K562 (cell line): Measurements from ENCODE around the gene SENP8. TPM values are rescaled to one million over a fixed set of nuclear protein-coding genes. Genes with fewer than 3 reads are reported as not detected.
"Not testable (repeated sequence)": the region's sequence is repeated elsewhere in the genome, so short reads cannot be mapped to it uniquely, and the experiment has no call there.

ENCODE experiments used
- ATAC-seq: fragments of 200-7000 bp; cut with Tn5 transposase; 3 replicates; pipeline ENCODE4 v1.9.1; 2020; ENCODE audit warnings: moderate library complexity
- BruUV-seq: library from RNA; stranded (reverse); fragments of 400-500 nt; replicated peaks from 2 replicates; lab custom pipeline; 2021; lab: Mats Ljungman, UMichigan
- CTCF ChIA-PET: fragments of 300-600 bp; formaldehyde crosslinking; extraction: SDS; loops from one replicate; lab custom pipeline; 2021; ENCODE audit warnings: low intra/inter-chr PET ratio; lab: Yijun Ruan, JAX
- POLR2A ChIA-PET: fragments of 300-600, 350-650 bp; sonication (Branson Sonifier 250); formaldehyde crosslinking; extraction: SDS; loops from one replicate; lab custom pipeline; 2021; ENCODE audit warnings: antibody characterized with exemption, inconsistent platforms; lab: Yijun Ruan, JAX
- DNase-seq, 4 experiments: peaks; one replicate each; pipeline versions ENCODE4 v3.0.0 to v3.0.0-alpha.2; 2011 to 2018; ENCODE audit warnings: low spot score in 3 of 4, mixed read lengths in 3 of 4; ENCODE audit errors: extremely low read depth in 1 of 4
- FAIRE-seq: peaks from 2 replicates; lab custom pipeline; 2011; peaks lifted over from hg19 to GRCh38; lab: Jason Lieb, UNC
- H2AFZ ChIP-seq: 2 replicates; pipeline ENCODE4 v1.6.0; 2011; ENCODE audit warnings: low read depth, low read length, control low read depth, inconsistent platforms
- H3K27ac ChIP-seq: fragments of 200-600 bp; 3 replicates; pipeline ENCODE4 v1.8.0; 2011; ENCODE audit warnings: low read depth, mild to moderate bottlenecking, control low read depth, inconsistent platforms, low read length, moderate library complexity, mixed read lengths; ENCODE audit errors: extremely low read depth
- H3K27me3 ChIP-seq, 2 experiments: fragments of 300-600 bp in 1 of 2; 2 replicates in 1 of 2; 3 replicates in 1 of 2; pipeline versions ENCODE4 v1.6.0 to v1.8.0; 2011; ENCODE audit warnings: inconsistent platforms in 2 of 2, low read length in 2 of 2, mild to moderate bottlenecking in 1 of 2, mixed read lengths in 1 of 2, moderate library complexity in 1 of 2; ENCODE audit not compliant: control insufficient read depth in 2 of 2, insufficient read depth in 2 of 2
- H3K36me3 ChIP-seq: fragments of 300-600 bp; 3 replicates; pipeline ENCODE4 v1.8.0; 2011; ENCODE audit warnings: mild to moderate bottlenecking, low read length, inconsistent platforms; ENCODE audit not compliant: control insufficient read depth, insufficient read depth
- H3K4me1 ChIP-seq, 2 experiments: fragments of 200-600 bp in 1 of 2; replicated peaks in 1 of 2; 2 replicates in 1 of 2; 3 replicates in 1 of 2; pipeline versions ENCODE4 v1.5.1 to v1.8.0; 2011; ENCODE audit warnings: inconsistent platforms in 2 of 2, low read length in 2 of 2, mild to moderate bottlenecking in 1 of 2, mixed read lengths in 1 of 2, moderate library complexity in 1 of 2; ENCODE audit not compliant: control insufficient read depth in 2 of 2, insufficient read depth in 2 of 2
- H3K4me2 ChIP-seq: 2 replicates; pipeline ENCODE4 v1.6.1; 2011; ENCODE audit warnings: low read length, control low read depth, inconsistent platforms, mixed read lengths; ENCODE audit not compliant: insufficient read depth
- H3K4me3 ChIP-seq: fragments of 200-600 bp; sonication (generic), shearing (Covaris generic); 2 replicates; pipeline ENCODE4 v1.5.1; 2016; ENCODE audit warnings: control low read depth, inconsistent platforms
- H3K79me2 ChIP-seq: fragments of 200-600 bp; 3 replicates; pipeline ENCODE4 v1.8.0; 2011; ENCODE audit warnings: low read length, inconsistent platforms; ENCODE audit not compliant: control insufficient read depth, insufficient read depth
- H3K9ac ChIP-seq, 2 experiments: 2 replicates each; pipeline versions ENCODE4 v1.6.0 to v1.6.1; 2011; ENCODE audit warnings: low read depth in 2 of 2, low read length in 2 of 2, control low read depth in 1 of 2, inconsistent platforms in 1 of 2, mild to moderate bottlenecking in 1 of 2, mixed read lengths in 1 of 2; ENCODE audit not compliant: insufficient read depth in 1 of 2
- H3K9me1 ChIP-seq: one replicate; pipeline ENCODE4 v1.6.0; 2011; ENCODE audit warnings: inconsistent platforms, mild to moderate bottlenecking, low read length, moderate library complexity; ENCODE audit not compliant: control insufficient read depth, insufficient read depth
- H3K9me3 ChIP-seq: replicated peaks from 2 replicates; pipeline ENCODE4 v1.5.1; 2011; ENCODE audit warnings: low read depth, low read length, inconsistent platforms; ENCODE audit not compliant: control insufficient read depth, insufficient read depth
- H4K20me1 ChIP-seq: replicated peaks from 2 replicates; pipeline ENCODE4 v1.6.1; 2011; ENCODE audit warnings: low read length, inconsistent platforms, mixed read lengths; ENCODE audit not compliant: control insufficient read depth, insufficient read depth
- CBFB ChIP-seq: sonication (generic); formaldehyde crosslinking; IDR thresholded peaks from 2 replicates; pipeline ENCODE4 v1.4.0; 2020; ENCODE audit warnings: mild to moderate bottlenecking, missing genetic modification reagents
- CEBPB ChIP-seq: fragments of 450-650 bp; IDR thresholded peaks from 2 replicates; pipeline ENCODE4 v1.6.1; 2016; ENCODE audit warnings: missing genetic modification characterization, missing compliant biosample characterization
- KLF1 ChIP-seq: fragments of 450-650 bp; IDR thresholded peaks from 2 replicates; pipeline ENCODE4 v1.6.1; 2016; ENCODE audit warnings: missing genetic modification characterization, missing compliant biosample characterization
- MECOM ChIP-seq: fragments of 250-450 bp; sonication (Bioruptor Pico); IDR thresholded peaks from 2 replicates; pipeline ENCODE4 v1.8.0; 2022; ENCODE audit warnings: inconsistent platforms
- ZNF75A ChIP-seq: fragments of 450-650 bp; formaldehyde crosslinking; IDR thresholded peaks from 2 replicates; pipeline ENCODE4 v1.4.0; 2020; ENCODE audit warnings: mild to moderate bottlenecking
- WGBS: fragments of 100-300 bp; shearing (Covaris generic); methylation state at CpG from one replicate; pipeline ENCODE4 v1.1.6; 2016; ENCODE audit warnings: low coverage, mixed read lengths; ENCODE audit not compliant: insufficient coverage; ENCODE audit errors: missing lambda C conversion rate; 5-methylcytosine and 5-hydroxymethylcytosine counted together
- in situ Hi-C: fragments of 300-500 bp; cut with MboI; formaldehyde crosslinking; loops from 4 replicates; pipeline ENCODE4 v1.15.0; 2018; ENCODE audit warnings: inconsistent platforms, mixed read lengths
- intact Hi-C: fragments of 100-400 bp; cut with micrococcal nuclease; formaldehyde crosslinking; loops from 2 replicates; pipeline ENCODE4 v1.14.2; 2022
- polyA plus RNA-seq, 8 experiments: library from polyadenylated mRNA; depleted of rRNA in 4 of 8; stranded (reverse) in 5 of 8; unstranded in 3 of 8; fragments of >200 nt; fragmentation: Nextera tagmentation in 2 of 8; fragmentation: Illumina TruSeq in 1 of 8; extraction: Ambion mirVana in 2 of 8; extraction: Trizol in 1 of 8; gene quantifications; 2 replicates each; pipeline versions ENCODE4 v1.2.1 to v1.2.3, GENCODE V29; 2011 to 2014; ENCODE audit warnings: inconsistent platforms in 1 of 8, missing spikeins in 1 of 8
- total RNA-seq, 7 experiments: library from RNA; depleted of rRNA in 6 of 7; stranded (reverse); fragments of >200 nt in 6 of 7; fragmentation: Illumina TruSeq in 2 of 7; extraction: Trizol in 2 of 7; gene quantifications; 2 replicates each; pipeline versions ENCODE4 v1.2.1 to v1.2.3, GENCODE V29; 2011 to 2021; ENCODE audit warnings: low replicate concordance in 1 of 7
- TF ChIP-seq, protein P1 (sequence below): fragments of 250-450 bp; sonication (Bioruptor Pico); IDR thresholded peaks from 2 replicates; pipeline ENCODE4 v1.4.0; 2020; ENCODE audit warnings: mild to moderate bottlenecking, moderate library complexity
- TF ChIP-seq, protein P2 (sequence below): fragments of 450-650 bp; formaldehyde crosslinking; IDR thresholded peaks from 2 replicates; pipeline ENCODE4 v1.4.0; 2022; ENCODE audit warnings: missing genetic modification characterization
- TF ChIP-seq, protein P3 (sequence below): fragments of 250-450 bp; sonication (Bioruptor Pico); IDR thresholded peaks from 2 replicates; pipeline ENCODE4 v1.4.0; 2020; ENCODE audit warnings: mild to moderate bottlenecking, moderate library complexity, borderline replicate concordance

Gene SENP8
- total and polyA plus RNA-seq, 9 of the 15 experiments (the other 6 are each of a cell fraction or from before 2014, with no cell fraction given) = 1.4 to 5.4 (median 2.4) TPM

GRCh38 chr15:72171978-72172377, 53.8 kb downstream of the SENP8 start:
- POLR2A ChIA-PET, FAIRE-seq, H3K9me3 ChIP-seq, H3K9ac ChIP-seq, BruUV-seq, H3K4me3 ChIP-seq, in situ Hi-C loops, ATAC-seq, H3K9me1 ChIP-seq, DNase-seq, H3K27ac ChIP-seq, H2AFZ ChIP-seq, CTCF ChIA-PET, H3K79me2 ChIP-seq, H3K36me3 ChIP-seq, intact Hi-C loops, H3K4me2 ChIP-seq: not testable (repeated sequence)
- H3K4me1 ChIP-seq = peaks cover 8 to 12% of the 10 kb centered on the region in 2 experiments; a peak in 4 of 5 replicates
- H3K27me3 ChIP-seq = peaks cover 26 to 82% of the 10 kb centered on the region in 2 experiments
- peaks cover 13% of the 10 kb centered on the region; the same call in 1 of the 2 replicates for H4K20me1 ChIP-seq
- TF ChIP-seq CEBPB = peak; percentile 40; the same call in 1 of the 2 replicates
- 7% methylated on average over 7 of the region's 10 CpGs for WGBS

DNA sequence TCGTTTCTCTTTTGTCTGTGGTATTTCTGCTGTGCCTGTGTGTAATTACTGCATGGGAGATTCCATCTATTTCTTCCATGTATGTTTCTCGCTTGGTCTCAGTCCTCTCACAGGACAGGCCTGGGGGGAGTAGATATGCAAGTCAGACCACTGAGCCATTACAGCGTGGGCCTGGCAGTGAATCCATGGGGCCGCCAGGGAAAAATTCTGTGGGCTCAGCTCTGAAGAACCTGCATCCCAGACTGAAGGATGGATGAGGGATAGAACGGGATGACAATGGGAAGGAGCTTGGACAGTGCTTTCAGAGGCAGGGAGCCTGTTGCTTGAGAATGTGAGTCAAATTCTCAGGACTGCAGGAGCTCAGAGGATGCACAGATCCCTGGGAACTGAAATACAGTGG, 54.6 kb downstream of the SENP8 start:
- no peak for FAIRE-seq
- no peak for DNase-seq
- H3K4me3 ChIP-seq = no peak overlapping the region
- no peak overlapping the region for H3K4me2 ChIP-seq
- H3K36me3 ChIP-seq = no peaks in the 10 kb centered on the region
- CTCF ChIA-PET = no interaction called here
- peaks cover 13% of the 10 kb centered on the region; the same call in 1 of the 2 replicates for H4K20me1 ChIP-seq
- ATAC-seq = no peak
- intact Hi-C loops = no loop called here
- no peak overlapping the region for H2AFZ ChIP-seq
- H3K4me1 ChIP-seq = peaks cover 5 to 12% of the 10 kb centered on the region in 2 experiments; a peak in 4 of 5 replicates
- H3K9me1 ChIP-seq = no peaks in the 10 kb centered on the region
- H3K79me2 ChIP-seq = no peaks in the 10 kb centered on the region
- WGBS = 0% methylated on average over 5 of the region's 5 CpGs
- POLR2A ChIA-PET = interaction anchor here (0.5 kb wide), 1 partner anchor 15 kb away, joined by 3 read pairs; no protein-coding TSS in a partner anchor
- no peaks in the 10 kb centered on the region for H3K9me3 ChIP-seq
- no peak overlapping the region for H3K27ac ChIP-seq
- BruUV-seq = no TSS peak
- H3K9ac ChIP-seq = no peak overlapping the region
- peaks cover 29 to 82% of the 10 kb centered on the region in 2 experiments for H3K27me3 ChIP-seq
- in situ Hi-C loops = no loop called here
- TF ChIP-seq MECOM (CRISPR knock-in tag) (no peak), ZNF75A (no peak), CBFB (no peak), KLF1 (tag) (no peak)
- TF ChIP-seq, protein P1, sequence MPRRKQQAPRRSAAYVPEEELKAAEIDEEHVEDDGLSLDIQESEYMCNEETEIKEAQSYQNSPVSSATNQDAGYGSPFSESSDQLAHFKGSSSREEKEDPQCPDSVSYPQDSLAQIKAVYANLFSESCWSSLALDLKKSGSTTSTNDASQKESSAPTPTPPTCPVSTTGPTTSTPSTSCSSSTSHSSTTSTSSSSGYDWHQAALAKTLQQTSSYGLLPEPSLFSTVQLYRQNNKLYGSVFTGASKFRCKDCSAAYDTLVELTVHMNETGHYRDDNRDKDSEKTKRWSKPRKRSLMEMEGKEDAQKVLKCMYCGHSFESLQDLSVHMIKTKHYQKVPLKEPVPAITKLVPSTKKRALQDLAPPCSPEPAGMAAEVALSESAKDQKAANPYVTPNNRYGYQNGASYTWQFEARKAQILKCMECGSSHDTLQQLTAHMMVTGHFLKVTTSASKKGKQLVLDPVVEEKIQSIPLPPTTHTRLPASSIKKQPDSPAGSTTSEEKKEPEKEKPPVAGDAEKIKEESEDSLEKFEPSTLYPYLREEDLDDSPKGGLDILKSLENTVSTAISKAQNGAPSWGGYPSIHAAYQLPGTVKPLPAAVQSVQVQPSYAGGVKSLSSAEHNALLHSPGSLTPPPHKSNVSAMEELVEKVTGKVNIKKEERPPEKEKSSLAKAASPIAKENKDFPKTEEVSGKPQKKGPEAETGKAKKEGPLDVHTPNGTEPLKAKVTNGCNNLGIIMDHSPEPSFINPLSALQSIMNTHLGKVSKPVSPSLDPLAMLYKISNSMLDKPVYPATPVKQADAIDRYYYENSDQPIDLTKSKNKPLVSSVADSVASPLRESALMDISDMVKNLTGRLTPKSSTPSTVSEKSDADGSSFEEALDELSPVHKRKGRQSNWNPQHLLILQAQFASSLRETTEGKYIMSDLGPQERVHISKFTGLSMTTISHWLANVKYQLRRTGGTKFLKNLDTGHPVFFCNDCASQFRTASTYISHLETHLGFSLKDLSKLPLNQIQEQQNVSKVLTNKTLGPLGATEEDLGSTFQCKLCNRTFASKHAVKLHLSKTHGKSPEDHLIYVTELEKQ (CRISPR knock-in tag) = no peak
- TF ChIP-seq, protein P2, sequence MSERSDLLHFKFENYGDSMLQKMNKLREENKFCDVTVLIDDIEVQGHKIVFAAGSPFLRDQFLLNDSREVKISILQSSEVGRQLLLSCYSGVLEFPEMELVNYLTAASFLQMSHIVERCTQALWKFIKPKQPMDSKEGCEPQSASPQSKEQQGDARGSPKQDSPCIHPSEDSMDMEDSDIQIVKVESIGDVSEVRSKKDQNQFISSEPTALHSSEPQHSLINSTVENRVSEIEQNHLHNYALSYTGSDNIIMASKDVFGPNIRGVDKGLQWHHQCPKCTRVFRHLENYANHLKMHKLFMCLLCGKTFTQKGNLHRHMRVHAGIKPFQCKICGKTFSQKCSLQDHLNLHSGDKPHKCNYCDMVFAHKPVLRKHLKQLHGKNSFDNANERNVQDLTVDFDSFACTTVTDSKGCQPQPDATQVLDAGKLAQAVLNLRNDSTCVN (CRISPR knock-in tag) = no peak
- TF ChIP-seq, protein P3, sequence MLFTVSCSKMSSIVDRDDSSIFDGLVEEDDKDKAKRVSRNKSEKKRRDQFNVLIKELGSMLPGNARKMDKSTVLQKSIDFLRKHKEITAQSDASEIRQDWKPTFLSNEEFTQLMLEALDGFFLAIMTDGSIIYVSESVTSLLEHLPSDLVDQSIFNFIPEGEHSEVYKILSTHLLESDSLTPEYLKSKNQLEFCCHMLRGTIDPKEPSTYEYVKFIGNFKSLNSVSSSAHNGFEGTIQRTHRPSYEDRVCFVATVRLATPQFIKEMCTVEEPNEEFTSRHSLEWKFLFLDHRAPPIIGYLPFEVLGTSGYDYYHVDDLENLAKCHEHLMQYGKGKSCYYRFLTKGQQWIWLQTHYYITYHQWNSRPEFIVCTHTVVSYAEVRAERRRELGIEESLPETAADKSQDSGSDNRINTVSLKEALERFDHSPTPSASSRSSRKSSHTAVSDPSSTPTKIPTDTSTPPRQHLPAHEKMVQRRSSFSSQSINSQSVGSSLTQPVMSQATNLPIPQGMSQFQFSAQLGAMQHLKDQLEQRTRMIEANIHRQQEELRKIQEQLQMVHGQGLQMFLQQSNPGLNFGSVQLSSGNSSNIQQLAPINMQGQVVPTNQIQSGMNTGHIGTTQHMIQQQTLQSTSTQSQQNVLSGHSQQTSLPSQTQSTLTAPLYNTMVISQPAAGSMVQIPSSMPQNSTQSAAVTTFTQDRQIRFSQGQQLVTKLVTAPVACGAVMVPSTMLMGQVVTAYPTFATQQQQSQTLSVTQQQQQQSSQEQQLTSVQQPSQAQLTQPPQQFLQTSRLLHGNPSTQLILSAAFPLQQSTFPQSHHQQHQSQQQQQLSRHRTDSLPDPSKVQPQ (CRISPR knock-in tag) = no peak
